GM18520 (cell line): ENCODE results near the gene INO80C.
"Not testable (repeated sequence)": the region's sequence is repeated elsewhere in the genome, so short reads cannot be mapped to it uniquely, and the experiment has no call there.

Experiments
- ATAC-seq: cut with Tn5 transposase; IDR thresholded peaks from one replicate; pipeline ENCODE4 v1.9.1; 2021; ENCODE audit not compliant: unreplicated experiment

INO80C gene

GRCh38 chr18:35489913-35490490 lies 7.8 kb downstream of the INO80C start:
- ATAC-seq = no peak

- not testable (repeated sequence) for ATAC-seq
These were observed 8.5 kb downstream of the INO80C start for GRCh38 chr18:35489281-35489680.

DNA sequence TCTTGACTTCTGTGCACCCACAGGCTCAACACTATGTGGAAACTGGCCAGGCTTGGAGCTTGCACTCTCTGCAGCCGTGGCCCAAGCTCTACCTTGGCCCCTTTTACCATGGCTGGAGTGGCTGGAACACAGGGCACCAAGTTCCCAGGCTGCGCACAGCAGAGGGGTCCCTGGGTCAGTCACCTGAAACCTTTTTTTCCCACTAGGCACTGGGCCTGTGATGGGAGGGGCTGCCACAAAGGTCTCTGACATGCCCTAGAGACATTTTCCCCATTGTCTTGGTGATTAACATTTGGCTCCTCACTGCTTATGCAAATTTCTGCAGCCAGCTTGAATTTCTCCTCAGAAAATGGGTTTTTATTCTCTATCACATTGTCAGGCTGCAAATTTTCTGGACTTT lies 9.4 kb downstream of the INO80C start:
- ATAC-seq = not testable (repeated sequence)

- ATAC-seq = not testable (repeated sequence)
These were observed 10.2 kb downstream of the INO80C start for GRCh38 chr18:35487525-35487924.

DNA sequence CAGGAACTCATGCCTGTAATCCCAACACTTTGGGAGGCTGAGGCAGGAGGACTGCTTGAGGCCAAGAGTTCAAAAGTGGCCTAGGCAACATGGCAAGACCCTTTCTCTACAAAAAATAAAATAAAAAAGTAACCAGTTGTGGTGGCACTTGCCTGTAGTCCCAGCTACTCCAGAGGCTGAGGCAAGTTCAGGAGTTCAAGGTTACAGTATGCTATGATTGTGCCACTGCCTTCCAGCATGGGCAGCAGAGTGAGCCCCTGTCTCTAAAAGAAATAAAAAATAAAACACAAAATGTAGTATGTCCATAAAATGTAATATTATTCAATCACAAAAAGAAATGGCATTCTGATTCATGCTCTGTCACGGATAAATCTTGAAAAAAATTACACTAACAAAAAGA lies 11.9 kb downstream of the INO80C start:
- no peak for ATAC-seq

DNA sequence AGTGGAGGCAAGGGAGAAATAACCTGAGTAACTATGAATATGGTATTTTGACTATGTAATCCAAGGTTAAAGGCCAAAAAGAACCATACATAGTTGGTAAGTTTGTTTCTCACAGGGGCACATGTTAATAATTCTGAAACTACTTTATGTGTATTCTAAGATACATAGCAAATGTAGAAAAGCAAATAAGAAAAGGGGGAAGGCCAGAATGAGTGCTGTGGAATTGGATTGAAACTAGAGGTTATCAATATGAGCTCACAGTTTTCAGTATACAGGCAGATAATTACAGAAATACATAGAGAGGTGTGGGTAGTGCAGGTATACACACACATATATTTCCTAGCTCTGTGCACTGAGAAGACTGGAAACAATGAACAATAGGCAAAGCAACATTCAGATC lies 13.7 kb downstream of the INO80C start:
- peak; percentile 80 for ATAC-seq

- ATAC-seq = no peak
These were observed 15.8 kb downstream of the INO80C start for GRCh38 chr18:35481960-35482366.

- ATAC-seq = no peak
These were observed 17.7 kb downstream of the INO80C start for GRCh38 chr18:35479911-35480586.

GRCh38 chr18:35478520-35479435 lies 19.0 kb downstream of the INO80C start:
- peak; percentile 75 for ATAC-seq

- no peak for ATAC-seq
These were observed 19.8 kb downstream of the INO80C start for GRCh38 chr18:35477974-35478373.

DNA sequence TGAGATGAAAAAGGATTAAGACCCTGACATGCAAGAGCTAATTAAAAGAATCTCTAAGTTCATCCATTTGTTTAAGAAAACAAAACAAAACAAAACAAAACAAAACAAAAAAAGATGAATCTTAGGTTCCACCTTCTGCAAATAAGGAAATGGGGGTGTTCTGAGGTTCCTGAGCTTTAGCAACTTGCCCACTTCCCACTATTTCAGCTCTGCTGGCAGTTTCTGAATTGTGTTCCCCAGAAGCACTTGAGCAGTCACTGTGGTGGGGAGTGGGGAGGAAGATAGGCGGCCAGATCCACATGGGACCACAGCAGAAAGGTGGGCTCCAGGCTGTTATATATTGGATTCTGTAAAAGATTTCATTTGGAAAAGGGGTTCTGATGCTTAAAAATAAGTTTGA lies 20.3 kb downstream of the INO80C start:
- no peak for ATAC-seq

DNA sequence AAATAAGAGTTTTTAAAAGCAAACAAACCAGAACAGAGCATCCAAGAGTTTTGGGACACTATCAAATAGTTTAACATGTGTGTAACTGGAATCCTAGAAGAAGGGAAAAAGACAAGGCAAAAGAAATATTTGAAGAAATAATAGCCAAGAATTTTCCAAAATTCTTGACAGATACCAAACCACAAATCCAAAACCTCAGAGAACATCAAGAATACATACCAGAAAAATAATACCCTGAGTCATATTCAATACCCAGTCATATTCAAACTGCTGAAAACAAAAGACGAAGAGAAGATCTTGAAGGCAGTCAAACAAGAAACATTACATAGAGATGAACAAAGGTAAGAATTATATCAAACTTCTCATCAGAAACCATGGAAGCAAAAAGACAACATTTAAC lies 22.9 kb downstream of the INO80C start:
- no peak for ATAC-seq

DNA sequence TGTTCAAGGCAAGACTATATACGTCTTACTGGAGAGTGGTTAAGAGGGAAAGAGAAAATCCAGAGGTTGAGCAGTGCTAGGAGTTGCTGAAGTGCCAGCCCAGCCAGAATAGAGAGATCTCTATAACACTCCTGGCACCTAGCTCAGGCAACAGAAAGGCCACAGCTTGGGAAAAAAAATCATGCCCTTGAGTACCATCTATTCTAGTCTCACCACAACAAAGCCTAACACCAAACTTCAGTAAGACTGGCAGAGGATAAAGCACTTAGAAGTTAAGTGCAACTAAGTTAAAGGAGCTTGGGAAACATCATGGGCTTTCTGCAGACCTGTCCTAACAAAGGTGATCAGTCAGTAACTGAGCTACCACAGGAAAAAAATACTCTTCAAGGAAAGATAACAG lies 24.2 kb downstream of the INO80C start:
- ATAC-seq = no peak

- no peak for ATAC-seq
These were observed 27.3 kb downstream of the INO80C start for GRCh38 chr18:35470435-35470834.

GRCh38 chr18:35469725-35470124 lies 28.0 kb downstream of the INO80C start:
- no peak for ATAC-seq

DNA sequence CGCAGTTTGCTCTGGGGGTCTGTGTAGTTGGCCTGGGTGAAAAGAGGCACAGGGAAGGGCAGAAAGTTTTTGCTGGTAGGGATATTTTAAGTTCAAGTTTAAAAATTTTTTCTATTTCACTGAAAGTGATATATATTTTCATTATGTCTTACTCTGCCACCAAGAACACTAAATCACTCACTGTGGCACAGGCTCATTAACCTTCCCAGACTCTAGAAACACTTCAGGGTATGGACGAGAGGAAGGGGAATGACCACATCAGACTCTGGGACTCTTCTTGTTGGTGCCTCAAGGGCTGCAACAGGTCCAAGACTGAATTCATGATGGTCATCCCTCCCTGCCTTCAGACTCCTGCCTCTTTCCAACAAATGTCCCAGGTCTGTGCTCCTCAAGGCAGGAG lies 29.0 kb downstream of the INO80C start:
- ATAC-seq = no peak

DNA sequence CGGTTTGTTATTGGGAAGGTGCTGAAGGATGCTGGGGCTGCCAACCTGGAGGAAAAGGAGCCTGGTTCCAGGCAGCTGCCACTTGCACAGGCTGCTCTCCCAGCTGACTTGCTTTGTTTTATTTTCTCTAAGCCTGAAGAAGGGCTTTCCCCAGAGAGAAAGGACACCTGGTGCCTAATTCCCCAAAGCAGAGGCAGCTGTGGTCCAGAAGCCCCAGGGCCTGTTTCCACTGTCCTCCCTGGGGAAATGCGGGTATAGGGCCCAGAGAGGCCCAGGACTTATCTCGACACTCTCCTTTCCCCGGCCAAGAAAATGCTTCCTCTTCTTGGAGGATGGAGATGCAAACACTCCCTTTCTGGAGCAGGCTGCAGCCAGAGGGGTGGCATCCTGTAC lies 30.1 kb downstream of the INO80C start:
- ATAC-seq = no peak

- no peak for ATAC-seq
These were observed 30.7 kb downstream of the INO80C start for GRCh38 chr18:35466815-35467623.

DNA sequence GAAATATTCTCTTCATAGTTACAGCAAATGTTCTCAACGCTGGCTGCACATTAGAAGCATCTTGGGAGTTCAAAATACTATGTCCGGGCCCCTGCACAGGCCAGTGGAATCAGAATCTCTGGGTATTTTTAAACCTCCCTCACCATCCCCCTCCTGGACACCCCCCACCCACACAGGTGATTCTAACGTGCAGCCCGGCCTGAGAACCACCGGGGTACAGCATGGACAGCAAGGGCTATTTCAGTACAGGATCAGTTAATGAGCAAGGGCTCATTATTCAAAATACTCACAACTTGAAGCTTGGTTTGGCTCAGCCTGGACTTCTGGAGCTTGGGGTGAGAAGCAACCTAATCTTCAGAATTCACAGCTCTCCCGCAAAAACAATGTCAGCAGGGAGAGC lies 31.4 kb downstream of the INO80C start:
- no peak for ATAC-seq

- ATAC-seq = no peak
These were observed 32.4 kb downstream of the INO80C start for GRCh38 chr18:35465329-35465728.

GRCh38 chr18:35464831-35465279 lies 32.9 kb downstream of the INO80C start:
- ATAC-seq = no peak
